Neuronal stem cell (in vitro differentiated cells): ENCODE results near the gene KRT39.
"Not testable (repeated sequence)": the region's sequence is repeated elsewhere in the genome, so short reads cannot be mapped to it uniquely, and the experiment has no call there.

Experiments used
- DNase-seq: peaks from one replicate; pipeline ENCODE4 v3.0.0-alpha.2; 2013; ENCODE audit warnings: low spot score
- H2AFZ ChIP-seq: one replicate; pipeline ENCODE4 v1.6.1; 2013; ENCODE audit warnings: mild to moderate bottlenecking, low read length, inconsistent platforms
- H2AK5ac ChIP-seq: 2 replicates; pipeline ENCODE4 v1.6.1; 2013; ENCODE audit warnings: low read depth, mild to moderate bottlenecking, inconsistent platforms, low read length, moderate library complexity, mixed read lengths
- H2BK120ac ChIP-seq: 2 replicates; pipeline ENCODE4 v1.6.1; 2013; ENCODE audit warnings: low read depth, mild to moderate bottlenecking, inconsistent platforms, low read length, moderate library complexity, mixed read lengths
- H2BK12ac ChIP-seq: one replicate; pipeline ENCODE4 v1.6.1; 2013; ENCODE audit warnings: low read length, inconsistent platforms
- H2BK15ac ChIP-seq: 2 replicates; pipeline ENCODE4 v1.6.1; 2013; ENCODE audit warnings: mild to moderate bottlenecking, low read length, inconsistent platforms, mixed read lengths
- H2BK5ac ChIP-seq: one replicate; pipeline ENCODE4 v1.6.1; 2013; ENCODE audit warnings: inconsistent platforms, mild to moderate bottlenecking, low read length, moderate library complexity
- H3K14ac ChIP-seq: one replicate; pipeline ENCODE4 v1.6.1; 2013; ENCODE audit warnings: low read length, inconsistent platforms
- H3K18ac ChIP-seq: 2 replicates; pipeline ENCODE4 v1.6.1; 2013; ENCODE audit warnings: low read length, inconsistent platforms
- H3K23ac ChIP-seq: 2 replicates; pipeline ENCODE4 v1.6.1; 2013; ENCODE audit warnings: low read depth, mild to moderate bottlenecking, mixed read lengths, low read length, inconsistent platforms; ENCODE audit not compliant: poor library complexity
- H3K27ac ChIP-seq: replicated peaks from 3 replicates; pipeline ENCODE4 v1.5.1; 2013; ENCODE audit warnings: low read length, inconsistent platforms
- H3K27me3 ChIP-seq, 3 experiments: 2 replicates each; pipeline ENCODE4 v1.6.1; 2013; ENCODE audit warnings: low read length in 3 of 3, mild to moderate bottlenecking in 2 of 3, inconsistent platforms in 1 of 3, low read depth in 1 of 3, mixed read lengths in 1 of 3, moderate library complexity in 1 of 3; ENCODE audit not compliant: control insufficient read depth in 3 of 3, insufficient read depth in 3 of 3
- H3K36me3 ChIP-seq, 2 donors: replicated peaks in 1 of 2; 2 replicates each; pipeline ENCODE4 v1.6.1; 2013; ENCODE audit warnings: low read length in 2 of 2; ENCODE audit not compliant: control insufficient read depth in 2 of 2, insufficient read depth in 2 of 2
- H3K4ac ChIP-seq: 2 replicates; pipeline ENCODE4 v1.6.1; 2013; ENCODE audit warnings: inconsistent platforms, mild to moderate bottlenecking, low read length, moderate library complexity
- H3K4me1 ChIP-seq, 2 donors: 1 replicate in 1 of 2; 2 replicates in 1 of 2; pipeline ENCODE4 v1.6.1; 2013; ENCODE audit warnings: low read length in 2 of 2, low read depth in 1 of 2; ENCODE audit not compliant: control insufficient read depth in 2 of 2, insufficient read depth in 1 of 2
- H3K4me2 ChIP-seq: one replicate; pipeline ENCODE4 v1.6.1; 2013; ENCODE audit warnings: mild to moderate bottlenecking, low read length, inconsistent platforms; ENCODE audit not compliant: insufficient read depth, poor library complexity, severe bottlenecking
- H3K4me3 ChIP-seq, 2 donors: 2 replicates each; pipeline ENCODE4 v1.5.1; 2013; ENCODE audit warnings: low read length in 2 of 2, mild to moderate bottlenecking in 2 of 2, inconsistent platforms in 1 of 2, moderate library complexity in 1 of 2
- H3K79me1 ChIP-seq: one replicate; pipeline ENCODE4 v1.6.1; 2013; ENCODE audit warnings: low read depth, mild to moderate bottlenecking, inconsistent platforms, low read length, moderate library complexity
- H3K9ac ChIP-seq: one replicate; pipeline ENCODE4 v1.6.1; 2013; ENCODE audit warnings: mild to moderate bottlenecking, low read depth, low read length, inconsistent platforms; ENCODE audit not compliant: poor library complexity
- H3K9me3 ChIP-seq, 2 donors: replicated peaks in 1 of 2; 2 replicates each; pipeline versions ENCODE3 to v1.6.1; 2013; ENCODE audit warnings: low read length in 2 of 2, mild to moderate bottlenecking in 2 of 2, inconsistent platforms in 1 of 2, low read depth in 1 of 2, mixed read lengths in 1 of 2, moderate library complexity in 1 of 2; ENCODE audit not compliant: control insufficient read depth in 2 of 2, insufficient read depth in 1 of 2
- H4K8ac ChIP-seq: one replicate; pipeline ENCODE4 v1.6.1; 2013; ENCODE audit warnings: low read depth, mild to moderate bottlenecking, inconsistent platforms, low read length, moderate library complexity
- H4K91ac ChIP-seq: one replicate; pipeline ENCODE4 v1.6.1; 2013; ENCODE audit warnings: low read length, low read depth, mild to moderate bottlenecking, inconsistent platforms; ENCODE audit not compliant: poor library complexity
- WGBS, 2 donors: extraction: QIAGEN DNeasy Blood & Tissue Kit; methylation state at CpG; one replicate each; pipeline ENCODE4 v1.1.7; 2013; ENCODE audit warnings: missing lambda C conversion rate in 2 of 2, mixed read lengths in 1 of 2; ENCODE audit not compliant: insufficient read length in 2 of 2, insufficient replicate concordance in 1 of 2; ENCODE audit errors: extremely low coverage in 2 of 2; 5-methylcytosine and 5-hydroxymethylcytosine counted together

Gene KRT39

DNA sequence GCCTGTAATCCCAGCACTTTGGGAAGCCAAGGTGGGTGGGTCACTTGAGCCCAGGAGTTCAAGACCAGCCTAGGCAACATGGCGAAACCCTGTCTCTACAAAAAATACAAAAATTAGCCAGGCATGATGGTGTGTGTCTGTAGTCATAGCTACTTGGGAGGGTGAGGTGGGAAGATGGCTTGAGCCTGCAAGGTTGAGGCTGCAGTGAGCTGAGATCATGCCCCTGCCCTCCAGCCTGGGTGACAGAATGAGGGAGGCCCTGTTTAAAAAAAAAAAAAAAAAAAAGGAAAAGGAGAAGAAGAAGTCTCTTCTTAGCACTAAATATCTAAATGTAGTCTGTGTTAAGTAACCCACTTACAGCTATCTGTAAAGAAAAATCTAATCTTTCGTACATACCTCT lies 49.6 kb downstream of the KRT39 start:
- H3K18ac ChIP-seq, H2AK5ac ChIP-seq, H4K91ac ChIP-seq, H3K27me3 ChIP-seq, H3K36me3 ChIP-seq, H3K9ac ChIP-seq, H3K23ac ChIP-seq, H3K79me1 ChIP-seq, H2AFZ ChIP-seq, DNase-seq, H3K9me3 ChIP-seq, H3K27ac ChIP-seq, H3K14ac ChIP-seq, H2BK15ac ChIP-seq, H3K4ac ChIP-seq, H3K4me3 ChIP-seq, H4K8ac ChIP-seq, H3K4me2 ChIP-seq, H2BK12ac ChIP-seq, H3K4me1 ChIP-seq, H2BK5ac ChIP-seq, H2BK120ac ChIP-seq: not testable (repeated sequence)
- WGBS, 2 donors = no CpG with 5 or more reads among the region's 2 CpGs

DNA sequence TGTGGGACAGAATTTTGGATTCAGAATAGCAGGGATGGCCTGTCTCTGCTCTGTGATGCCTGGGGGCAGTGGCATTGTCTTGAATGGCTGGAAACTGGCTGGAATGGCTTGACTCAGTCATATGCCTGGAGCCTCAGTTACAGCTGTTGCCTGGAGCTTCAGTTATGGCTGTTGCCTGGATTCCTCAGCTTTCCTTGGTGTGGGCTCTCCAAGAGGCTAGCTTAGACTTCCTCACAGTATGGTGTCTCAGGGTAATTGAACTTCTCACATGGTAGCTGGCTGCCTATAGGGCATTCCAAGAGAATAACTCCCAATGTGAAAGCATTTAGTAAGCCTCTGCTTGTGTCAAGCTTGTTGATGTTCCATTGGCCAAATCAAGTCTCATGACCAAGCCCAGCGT lies 50.4 kb downstream of the KRT39 start:
- Histone ChIP-seq H4K8ac (no peak overlapping the region), H3K14ac (no peak overlapping the region), H2BK120ac (no peak overlapping the region), H3K27ac (no peak overlapping the region), H3K9me3 (no peaks in the 10 kb centered on the region), H3K23ac (no peak overlapping the region), H3K4me3 (no peak overlapping the region), H3K4me1 (peaks cover 0 to 3% of the 10 kb centered on the region in 2 donors), H3K27me3 (peaks cover 0 to 5% (median 0%) of the 10 kb centered on the region in 3 experiments), H4K91ac (no peak overlapping the region), H2BK15ac (no peak overlapping the region), H2BK5ac (no peak overlapping the region), H2AK5ac (no peak overlapping the region), H3K9ac (no peak overlapping the region), H3K79me1 (no peaks in the 10 kb centered on the region), H3K4me2 (no peak overlapping the region), H3K36me3 (no peaks in the 10 kb centered on the region), H3K4ac (no peak overlapping the region), H2BK12ac (no peak overlapping the region), H2AFZ (no peak overlapping the region), H3K18ac (no peak overlapping the region)
- no CpG with 5 or more reads among the region's 1 CpG for WGBS, 2 donors
- DNase-seq = no peak

- no peaks in the 10 kb centered on the region for H3K9me3 ChIP-seq
- H3K4me3 ChIP-seq = no peak overlapping the region
- no peak overlapping the region for H2BK12ac ChIP-seq
- H3K14ac ChIP-seq = no peak overlapping the region
- no peak overlapping the region for H3K4me2 ChIP-seq
- WGBS, 2 donors = no CpG with 5 or more reads among the region's 2 CpGs
- H3K23ac ChIP-seq = no peak overlapping the region
- DNase-seq = no peak
- H3K27me3 ChIP-seq = peaks cover 0 to 7% (median 0%) of the 10 kb centered on the region in 3 experiments
- peaks cover 0 to 3% of the 10 kb centered on the region in 2 donors for H3K4me1 ChIP-seq
- no peak overlapping the region for H2BK120ac ChIP-seq
- H3K4ac ChIP-seq = no peak overlapping the region
- no peak overlapping the region for H2BK5ac ChIP-seq
- H3K36me3 ChIP-seq = no peaks in the 10 kb centered on the region
- no peak overlapping the region for H3K27ac ChIP-seq
- no peak overlapping the region for H2AK5ac ChIP-seq
- no peaks in the 10 kb centered on the region for H3K79me1 ChIP-seq
- no peak overlapping the region for H3K18ac ChIP-seq
- H2AFZ ChIP-seq = no peak overlapping the region
- H4K8ac ChIP-seq = no peak overlapping the region
- H2BK15ac ChIP-seq = no peak overlapping the region
- no peak overlapping the region for H4K91ac ChIP-seq
- H3K9ac ChIP-seq = no peak overlapping the region
Measured at GRCh38 chr17:40915721-40916256, 51.0 kb downstream of the KRT39 start.

DNA sequence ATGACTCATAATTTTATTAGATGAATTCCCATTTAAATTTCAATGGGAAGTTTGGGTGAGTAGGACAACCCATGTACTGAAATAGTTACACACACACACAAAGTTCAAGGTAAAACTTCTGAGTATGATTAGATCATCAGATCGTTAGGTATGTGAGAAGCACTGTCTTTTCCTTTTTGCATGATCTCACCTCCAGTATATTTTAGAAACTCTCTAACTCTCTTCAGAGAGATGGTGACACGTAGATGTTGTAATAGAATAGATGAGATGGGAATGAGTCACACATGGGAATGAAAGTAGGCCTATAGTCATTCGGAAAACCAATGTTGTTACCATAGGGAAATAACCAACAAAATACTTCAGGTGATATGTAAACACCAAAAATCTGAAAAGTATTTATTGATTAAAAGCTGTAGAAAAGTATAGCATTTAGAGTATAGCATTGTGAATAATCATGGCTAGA lies 51.5 kb downstream of the KRT39 start:
- H3K79me1 ChIP-seq = no peaks in the 10 kb centered on the region
- H3K9ac ChIP-seq = no peak overlapping the region
- no peak overlapping the region for H3K4me3 ChIP-seq
- no peak overlapping the region for H2AFZ ChIP-seq
- no peak overlapping the region for H2AK5ac ChIP-seq
- no peak overlapping the region for H3K18ac ChIP-seq
- H4K8ac ChIP-seq = no peak overlapping the region
- H2BK120ac ChIP-seq = no peak overlapping the region
- WGBS, 2 donors = no CpG with 5 or more reads among the region's 3 CpGs
- no peaks in the 10 kb centered on the region for H3K9me3 ChIP-seq
- no peak overlapping the region for H2BK15ac ChIP-seq
- DNase-seq = no peak
- H3K14ac ChIP-seq = no peak overlapping the region
- no peak overlapping the region for H2BK12ac ChIP-seq
- no peak overlapping the region for H3K23ac ChIP-seq
- no peak overlapping the region for H3K4me2 ChIP-seq
- peaks cover 0 to 13% (median 0%) of the 10 kb centered on the region in 3 experiments for H3K27me3 ChIP-seq
- no peaks in the 10 kb centered on the region for H3K36me3 ChIP-seq
- H2BK5ac ChIP-seq = no peak overlapping the region
- no peak overlapping the region for H4K91ac ChIP-seq
- peaks cover 0 to 3% of the 10 kb centered on the region in 2 donors for H3K4me1 ChIP-seq
- no peak overlapping the region for H3K4ac ChIP-seq
- H3K27ac ChIP-seq = no peak overlapping the region
